Activated CD8-positive, alpha-beta memory T cell treated with anti-CD3 and anti-CD28 coated beads, Interleukin-2, amount 10 ng/mL, durations not matched to agents 7 days and 5 days (primary cell): ENCODE data around the gene LBP. TPM values are rescaled to one million over a fixed set of nuclear protein-coding genes. Genes with fewer than 3 reads are reported as not detected.
"Not testable (repeated sequence)": the region's sequence is repeated elsewhere in the genome, so short reads cannot be mapped to it uniquely, and the experiment has no call there.

Experiments
- ATAC-seq: fragments of 150-1000 bp; cut with Tn5 transposase; one replicate; pipeline ENCODE4 v1.10.0; 2021; ENCODE audit warnings: moderate library complexity
- CTCF ChIA-PET: fragments of 350-600 bp; sonication (Branson Sonifier 250); formaldehyde crosslinking; loops from one replicate; lab custom pipeline; 2021; ENCODE audit warnings: antibody characterized with exemption; lab: Charles Lee
- DNase-seq: peaks from one replicate; pipeline ENCODE4 v3.0.0-alpha.2; 2020
- H3K27ac Mint-ChIP-seq: one replicate; pipeline ENCODE4 v1.8.0; 2021; ENCODE audit warnings: mild to moderate bottlenecking, mixed read lengths
- H3K27me3 Mint-ChIP-seq: one replicate; pipeline ENCODE4 v1.8.0; 2021; ENCODE audit warnings: mixed read lengths
- H3K36me3 Mint-ChIP-seq: one replicate; pipeline ENCODE4 v1.8.0; 2021; ENCODE audit warnings: mild to moderate bottlenecking, mixed read lengths
- H3K4me1 Mint-ChIP-seq: one replicate; pipeline ENCODE4 v1.8.0; 2021; ENCODE audit warnings: mixed read lengths
- H3K4me3 Mint-ChIP-seq: one replicate; pipeline ENCODE4 v1.8.0; 2021; ENCODE audit warnings: mild to moderate bottlenecking, moderate library complexity, mixed read lengths
- H3K9me3 Mint-ChIP-seq: one replicate; pipeline ENCODE4 v1.8.0; 2022; ENCODE audit warnings: low read depth, mixed read lengths
- total RNA-seq, 2 experiments: library from RNA; stranded (reverse); gene quantifications; one replicate each; pipeline ENCODE4 v1.2.3, GENCODE V29; 2021

The LBP gene
- total RNA-seq, 2 experiments from 2014 or later = not detected

GRCh38 chr20:38373231-38373867 is 27.1 kb downstream of the LBP start:
- H3K27me3 Mint-ChIP-seq = peaks cover 12% of the 10 kb centered on the region
- CTCF ChIA-PET = no interaction called here
- H3K4me1 Mint-ChIP-seq = no peaks in the 10 kb centered on the region
- DNase-seq = no peak
- ATAC-seq = no peak
- H3K27ac Mint-ChIP-seq = no peak overlapping the region
- no peaks in the 10 kb centered on the region for H3K9me3 Mint-ChIP-seq
- H3K4me3 Mint-ChIP-seq = no peak overlapping the region
- no peaks in the 10 kb centered on the region for H3K36me3 Mint-ChIP-seq

GRCh38 chr20:38373898-38374297 is 27.6 kb downstream of the LBP start:
- no peak for ATAC-seq
- CTCF ChIA-PET = no interaction called here
- Mint-ChIP-seq H3K4me3 (no peak overlapping the region), H3K36me3 (no peaks in the 10 kb centered on the region), H3K27me3 (peaks cover 12% of the 10 kb centered on the region), H3K9me3 (no peaks in the 10 kb centered on the region), H3K27ac (no peak overlapping the region), H3K4me1 (no peaks in the 10 kb centered on the region)
- DNase-seq = no peak

- no peak for DNase-seq
- Mint-ChIP-seq H3K4me3 (no peak overlapping the region), H3K9me3 (no peaks in the 10 kb centered on the region), H3K36me3 (no peaks in the 10 kb centered on the region), H3K27ac (no peak overlapping the region), H3K27me3 (peaks cover 5% of the 10 kb centered on the region), H3K4me1 (no peaks in the 10 kb centered on the region)
- ATAC-seq = no peak
- CTCF ChIA-PET = no interaction called here
Measured at GRCh38 chr20:38377039-38377685, 30.9 kb downstream of the LBP start.

- H3K9me3 Mint-ChIP-seq, DNase-seq, H3K27ac Mint-ChIP-seq, H3K27me3 Mint-ChIP-seq, CTCF ChIA-PET, H3K4me3 Mint-ChIP-seq, ATAC-seq, H3K4me1 Mint-ChIP-seq, H3K36me3 Mint-ChIP-seq: not testable (repeated sequence)
Measured at GRCh38 chr20:38377838-38378237, 31.6 kb downstream of the LBP start.

GRCh38 chr20:38383147-38383546 is 36.9 kb downstream of the LBP start:
- no peak for ATAC-seq
- Mint-ChIP-seq H3K9me3 (no peaks in the 10 kb centered on the region), H3K27ac (no peak overlapping the region), H3K4me1 (peaks cover 3% of the 10 kb centered on the region), H3K4me3 (no peak overlapping the region), H3K27me3 (peaks cover 16% of the 10 kb centered on the region), H3K36me3 (no peaks in the 10 kb centered on the region)
- no peak for DNase-seq
- CTCF ChIA-PET = no interaction called here

- peaks cover 16% of the 10 kb centered on the region for H3K27me3 Mint-ChIP-seq
- DNase-seq = no peak
- peaks cover 3% of the 10 kb centered on the region for H3K4me1 Mint-ChIP-seq
- H3K27ac Mint-ChIP-seq = no peak overlapping the region
- ATAC-seq = no peak
- H3K9me3 Mint-ChIP-seq = no peaks in the 10 kb centered on the region
- H3K36me3 Mint-ChIP-seq = no peaks in the 10 kb centered on the region
- CTCF ChIA-PET = interaction anchor here (1.2 kb wide), 1 partner anchor 313 kb away, joined by 3 read pairs; no protein-coding TSS in a partner anchor
- no peak overlapping the region for H3K4me3 Mint-ChIP-seq
Measured at GRCh38 chr20:38386004-38386403, 39.7 kb downstream of the LBP start.

- no peak for ATAC-seq
- CTCF ChIA-PET = no interaction called here
- no peak for DNase-seq
- Mint-ChIP-seq H3K27ac (no peak overlapping the region), H3K36me3 (no peaks in the 10 kb centered on the region), H3K4me3 (no peak overlapping the region), H3K4me1 (peaks cover 3% of the 10 kb centered on the region), H3K9me3 (no peaks in the 10 kb centered on the region), H3K27me3 (peaks cover 14% of the 10 kb centered on the region)
Measured at GRCh38 chr20:38386851-38387250, 40.6 kb downstream of the LBP start.

GRCh38 chr20:38387953-38388352 is 41.7 kb downstream of the LBP start:
- Mint-ChIP-seq H3K27ac (no peak overlapping the region), H3K27me3 (peaks cover 9% of the 10 kb centered on the region), H3K9me3 (no peaks in the 10 kb centered on the region), H3K4me3 (no peak overlapping the region), H3K36me3 (no peaks in the 10 kb centered on the region), H3K4me1 (peaks cover 3% of the 10 kb centered on the region)
- CTCF ChIA-PET = interaction anchor here (0.7 to 0.8 kb wide), 2 partner anchors 23 to 109 kb away, joined by 3 read pairs; no protein-coding TSS in a partner anchor
- DNase-seq = no peak
- ATAC-seq = no peak

- Mint-ChIP-seq H3K27ac (no peak overlapping the region), H3K27me3 (peaks cover 8% of the 10 kb centered on the region), H3K9me3 (no peaks in the 10 kb centered on the region), H3K36me3 (no peaks in the 10 kb centered on the region), H3K4me3 (no peak overlapping the region), H3K4me1 (no peaks in the 10 kb centered on the region)
- DNase-seq = no peak
- CTCF ChIA-PET = no interaction called here
- ATAC-seq = no peak
Measured at GRCh38 chr20:38392356-38392755, 46.1 kb downstream of the LBP start.

- no peaks in the 10 kb centered on the region for H3K9me3 Mint-ChIP-seq
- DNase-seq (no peak), ATAC-seq (no peak)
- H3K27me3 Mint-ChIP-seq = peaks cover 5% of the 10 kb centered on the region
- no peaks in the 10 kb centered on the region for H3K4me1 Mint-ChIP-seq
- no peak overlapping the region for H3K27ac Mint-ChIP-seq
- CTCF ChIA-PET = no interaction called here
- no peak overlapping the region for H3K4me3 Mint-ChIP-seq
- H3K36me3 Mint-ChIP-seq = no peaks in the 10 kb centered on the region
Measured at GRCh38 chr20:38393259-38393658, 47.0 kb downstream of the LBP start.

- CTCF ChIA-PET = no interaction called here
- peaks cover 6% of the 10 kb centered on the region for H3K27me3 Mint-ChIP-seq
- H3K4me3 Mint-ChIP-seq = no peak overlapping the region
- ATAC-seq (no peak), DNase-seq (no peak)
- no peaks in the 10 kb centered on the region for H3K9me3 Mint-ChIP-seq
- H3K4me1 Mint-ChIP-seq = no peaks in the 10 kb centered on the region
- H3K27ac Mint-ChIP-seq = no peak overlapping the region
- H3K36me3 Mint-ChIP-seq = no peaks in the 10 kb centered on the region
Measured at GRCh38 chr20:38395165-38395564, 48.9 kb downstream of the LBP start.

- CTCF ChIA-PET, H3K36me3 Mint-ChIP-seq, ATAC-seq, H3K27me3 Mint-ChIP-seq, DNase-seq, H3K9me3 Mint-ChIP-seq, H3K4me1 Mint-ChIP-seq, H3K4me3 Mint-ChIP-seq, H3K27ac Mint-ChIP-seq: not testable (repeated sequence)
Measured at GRCh38 chr20:38395751-38396395, 49.6 kb downstream of the LBP start.

GRCh38 chr20:38402089-38402488 is 55.8 kb downstream of the LBP start:
- Mint-ChIP-seq H3K27me3 (peaks cover 3% of the 10 kb centered on the region), H3K27ac (no peak overlapping the region), H3K9me3 (no peaks in the 10 kb centered on the region), H3K4me3 (no peak overlapping the region), H3K36me3 (peaks cover 12% of the 10 kb centered on the region), H3K4me1 (no peaks in the 10 kb centered on the region)
- DNase-seq = no peak
- CTCF ChIA-PET = no interaction called here
- ATAC-seq = no peak

- ATAC-seq (no peak), DNase-seq (no peak)
- CTCF ChIA-PET = no interaction called here
- Mint-ChIP-seq H3K4me1 (no peaks in the 10 kb centered on the region), H3K4me3 (no peak overlapping the region), H3K9me3 (no peaks in the 10 kb centered on the region), H3K36me3 (peaks cover 14% of the 10 kb centered on the region), H3K27ac (no peak overlapping the region), H3K27me3 (peaks cover 3% of the 10 kb centered on the region)
Measured at GRCh38 chr20:38402816-38403215, 56.5 kb downstream of the LBP start.
